NCI-H1930 (cell line): ENCODE data around the gene ARPC3.
A peak's percentile ranks its signal among the peaks of the same experiment; 100 is the strongest.
"Not testable (repeated sequence)": the region's sequence is repeated elsewhere in the genome, so short reads cannot be mapped to it uniquely, and the experiment has no call there.

ENCODE experiments used
- DNase-seq, 2 experiments: peaks; one replicate each; lab custom pipeline; 2025; lab: John Stamatoyannopoulos, UW

The ARPC3 gene

DNA sequence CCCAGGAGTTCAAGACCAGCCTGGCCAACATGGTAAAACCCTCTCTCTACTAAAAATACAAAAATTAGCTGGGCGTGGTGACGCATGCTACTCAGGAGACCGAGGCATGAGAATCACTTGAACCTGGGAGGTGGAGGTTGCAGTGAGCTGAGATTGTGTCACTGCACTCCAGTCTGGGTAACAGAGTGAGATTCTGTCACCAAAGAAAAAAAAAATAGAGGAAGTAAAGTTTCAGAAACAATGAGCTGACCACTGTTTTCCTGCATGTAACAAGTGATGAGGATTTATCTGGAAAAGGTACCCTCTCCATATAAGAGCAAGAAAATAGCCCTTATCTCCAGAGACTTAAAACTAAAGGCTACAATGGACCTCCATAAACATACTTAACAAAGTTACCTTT, 33.0 kb downstream of the ARPC3 start:
- not testable (repeated sequence) for DNase-seq

DNA sequence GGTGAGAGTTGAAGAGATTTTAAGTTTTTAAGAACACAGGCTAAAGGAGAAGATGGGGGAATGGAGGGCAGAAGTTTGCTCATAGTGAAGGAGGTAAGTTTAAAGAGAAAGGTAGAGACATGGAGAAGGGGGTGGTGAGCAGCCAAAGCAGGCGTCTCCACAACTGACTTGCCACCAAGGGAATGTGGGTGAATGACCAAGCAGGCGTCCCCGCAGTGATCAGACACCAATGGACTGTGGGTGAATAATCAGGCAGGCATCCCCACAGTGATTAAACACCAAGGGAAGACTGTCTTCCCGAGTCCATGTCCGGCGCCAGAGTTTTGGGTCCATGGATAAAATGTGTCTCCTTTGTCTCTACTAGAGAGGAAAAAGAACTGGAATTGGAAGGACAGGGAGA, 40.1 kb downstream of the ARPC3 start:
- DNase-seq = not testable (repeated sequence)

DNA sequence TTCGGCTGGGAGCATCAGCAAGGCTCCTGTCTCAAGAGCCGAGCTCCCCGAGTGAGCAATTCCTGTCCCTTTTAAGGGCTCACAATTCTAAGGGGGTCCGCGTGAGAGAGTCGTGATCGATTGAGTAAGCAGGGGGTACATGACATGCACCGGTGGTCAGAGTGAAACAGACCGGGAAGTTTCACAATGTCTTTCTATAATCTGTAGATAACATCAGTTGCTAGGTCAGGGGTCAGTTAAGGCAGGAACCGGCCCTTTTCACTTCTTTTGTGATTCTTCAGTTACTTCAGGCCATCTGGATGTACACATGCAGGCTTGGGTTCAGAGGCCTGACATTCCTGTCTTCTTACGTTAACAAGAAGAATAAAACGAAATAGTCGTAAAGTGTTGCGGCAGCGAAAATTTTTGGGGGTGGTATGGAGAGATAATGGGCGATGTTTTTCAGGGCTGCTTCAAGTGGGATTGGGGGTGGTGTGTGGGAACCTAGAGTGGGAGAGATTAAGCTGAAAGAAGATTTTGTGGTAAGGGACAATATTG, 44.9 kb downstream of the ARPC3 start:
- not testable (repeated sequence) for DNase-seq

DNA sequence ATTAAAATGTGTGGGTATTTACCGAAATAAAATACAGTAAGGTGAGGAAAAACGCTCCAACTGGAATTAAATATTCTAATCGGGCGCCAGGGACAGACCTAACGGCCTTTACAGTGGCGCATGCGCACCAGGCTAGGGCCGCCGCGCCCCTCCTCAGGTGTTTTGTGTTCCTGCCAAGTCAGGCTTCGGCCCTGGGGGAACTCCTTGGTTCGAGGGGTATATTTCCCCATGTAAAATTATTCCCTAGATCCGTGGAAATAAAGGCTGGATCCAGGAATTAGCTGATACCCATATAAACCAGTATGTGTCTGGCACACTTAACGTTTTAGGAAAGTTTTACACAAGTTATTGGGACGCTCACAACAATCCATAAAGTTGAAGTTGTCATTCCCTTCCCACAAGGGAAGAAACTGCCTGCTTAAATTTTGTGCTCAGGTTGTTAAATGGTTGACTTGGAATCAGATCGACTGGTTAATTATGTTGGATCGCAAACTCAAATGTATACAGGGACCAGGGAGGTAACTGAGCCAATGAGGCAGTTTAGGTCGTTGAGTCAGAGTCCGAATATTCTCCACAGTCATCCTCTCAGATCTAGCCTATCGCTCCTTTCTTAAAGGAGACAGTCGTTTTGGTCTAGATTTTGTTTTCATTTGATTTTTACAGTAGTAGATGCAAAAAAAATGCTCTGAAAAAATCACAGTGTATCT, 46.0 kb downstream of the ARPC3 start:
- peak; percentile 74 to 91 for DNase-seq

DNA sequence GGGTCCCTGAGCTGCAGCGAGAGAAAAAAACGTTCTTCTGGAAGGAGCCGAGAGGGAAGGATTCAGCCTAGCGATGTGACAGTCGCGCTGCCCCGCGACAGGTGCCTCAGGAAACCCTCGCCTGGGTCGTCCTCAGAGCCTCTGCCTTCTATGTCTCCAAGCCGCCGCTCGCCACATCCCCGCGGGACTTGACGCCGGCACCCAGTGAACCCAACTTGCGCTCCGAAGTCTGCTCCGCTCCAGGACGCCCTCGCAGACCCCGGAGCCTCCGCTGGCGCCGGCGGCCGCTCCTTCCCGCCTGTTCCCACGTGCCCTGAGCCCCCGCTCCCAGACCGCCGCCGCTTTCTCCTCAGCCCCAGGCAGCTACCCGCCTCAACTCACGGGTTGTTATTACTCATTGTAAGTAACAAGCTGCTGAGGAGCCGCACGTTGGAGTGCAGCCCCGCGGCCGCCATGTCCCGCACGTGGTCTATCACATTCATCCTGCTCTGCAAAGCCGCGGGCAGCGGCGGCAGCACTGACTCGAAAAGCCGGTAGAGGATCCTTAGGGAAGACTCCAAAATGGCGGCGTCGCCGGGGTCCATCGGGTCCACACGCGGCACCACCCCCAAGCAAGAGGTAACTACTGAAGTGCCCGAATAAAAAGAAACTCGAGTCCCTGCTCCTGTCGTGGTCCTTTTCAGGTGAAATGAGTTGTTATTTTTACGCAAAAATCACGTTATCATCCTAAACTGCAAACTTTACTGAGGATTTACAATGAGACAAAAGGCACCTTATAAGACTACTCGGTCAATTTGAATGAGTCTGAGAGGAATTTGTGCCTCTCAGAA, 46.8 kb downstream of the ARPC3 start, which contains the start of gene ANAPC7:
Gene ANAPC7, minus strand, starts transcription at position 563 of the 830 bp plus-strand sequence. Its CDS starts 81 bp downstream, at position 482.
- peak; percentile 91 to 94 for DNase-seq
